GM23338 (cell line): ENCODE results near the gene BRI3BP. TPM values are rescaled to one million over a fixed set of nuclear protein-coding genes. Genes with fewer than 3 reads are reported as not detected.
A peak's percentile ranks its signal among the peaks of the same experiment; 100 is the strongest.

Experiments
- ATAC-seq: fragments of 200-7000 bp; cut with Tn5 transposase; 3 replicates; pipeline ENCODE4 v1.9.1; 2020
- DNase-seq: peaks from one replicate; pipeline ENCODE4 v3.0.0-alpha.2; 2015; ENCODE audit warnings: low spot score
- H2AFZ ChIP-seq: fragments of 200-600 bp; sonication (generic); 2 replicates; pipeline ENCODE4 v1.8.0; 2016; ENCODE audit warnings: antibody characterized with exemption, mild to moderate bottlenecking, moderate library complexity
- H3F3A ChIP-seq: fragments of 200-600 bp; sonication (generic); replicated peaks from 2 replicates; pipeline ENCODE4 v1.8.0; 2017; ENCODE audit warnings: antibody characterized with exemption, mixed run types, low read depth
- H3K27ac ChIP-seq: fragments of 200-600 bp; sonication (generic); 2 replicates; pipeline ENCODE4 v1.6.1; 2016; ENCODE audit warnings: low read depth
- H3K27me3 ChIP-seq: fragments of 200-600 bp; sonication (generic); 2 replicates; pipeline ENCODE4 v1.8.0; 2016; ENCODE audit warnings: mild to moderate bottlenecking, mixed run types, moderate library complexity; ENCODE audit not compliant: insufficient read depth
- H3K36me3 ChIP-seq: fragments of 200-600 bp; sonication (generic); 2 replicates; pipeline ENCODE4 v1.8.0; 2016; ENCODE audit warnings: mild to moderate bottlenecking; ENCODE audit not compliant: insufficient read depth
- H3K4me1 ChIP-seq: fragments of 200-600 bp; sonication (generic); 2 replicates; pipeline ENCODE4 v1.8.0; 2016; ENCODE audit warnings: mild to moderate bottlenecking, moderate library complexity; ENCODE audit not compliant: insufficient read depth
- H3K4me2 ChIP-seq: fragments of 200-600 bp; sonication (generic); 2 replicates; pipeline ENCODE4 v1.7.1; 2017; ENCODE audit warnings: mixed run types
- H3K4me3 ChIP-seq: fragments of 200-600 bp; sonication (generic); 2 replicates; pipeline ENCODE4 v1.6.1; 2016; ENCODE audit warnings: mixed run types
- H3K79me2 ChIP-seq: fragments of 200-600 bp; sonication (generic); replicated peaks from 2 replicates; pipeline ENCODE4 v1.8.0; 2017; ENCODE audit warnings: mild to moderate bottlenecking; ENCODE audit not compliant: insufficient read depth
- H3K9me2 ChIP-seq: fragments of 200-600 bp; sonication (generic); 2 replicates; pipeline ENCODE4 v1.8.0; 2017; ENCODE audit not compliant: insufficient read depth
- H4K20me1 ChIP-seq: fragments of 200-600 bp; sonication (generic); replicated peaks from 2 replicates; pipeline ENCODE4 v1.8.0; 2017; ENCODE audit warnings: mild to moderate bottlenecking; ENCODE audit not compliant: insufficient read depth
- H3K27ac Mint-ChIP-seq: 2 replicates; pipeline ENCODE4 v1.8.0; 2020; ENCODE audit warnings: inconsistent platforms, mild to moderate bottlenecking, moderate library complexity, mixed read lengths
- H3K27me3 Mint-ChIP-seq: 3 replicates; pipeline ENCODE4 v1.8.0; 2022; ENCODE audit warnings: low read depth, mild to moderate bottlenecking, moderate library complexity, mixed read lengths, inconsistent platforms; ENCODE audit not compliant: insufficient read depth, poor library complexity
- H3K36me3 Mint-ChIP-seq: 3 replicates; pipeline ENCODE4 v1.8.0; 2021; ENCODE audit warnings: low read depth, mild to moderate bottlenecking, inconsistent platforms, moderate library complexity, mixed read lengths
- H3K4me1 Mint-ChIP-seq: 3 replicates; pipeline ENCODE4 v1.8.0; 2020; ENCODE audit warnings: mild to moderate bottlenecking, inconsistent platforms, mixed read lengths
- H3K4me3 Mint-ChIP-seq: 3 replicates; pipeline ENCODE4 v1.8.0; 2021; ENCODE audit warnings: moderate library complexity, mild to moderate bottlenecking, inconsistent platforms, mixed read lengths
- H3K9me3 Mint-ChIP-seq: 3 replicates; pipeline ENCODE4 v1.8.0; 2020; ENCODE audit warnings: moderate library complexity, mild to moderate bottlenecking, inconsistent platforms, mixed read lengths
- CREB1 ChIP-seq: fragments of 250-450 bp; sonication (Bioruptor Pico); IDR thresholded peaks from 2 replicates; pipeline ENCODE4 v1.5.0; 2020; ENCODE audit warnings: low read depth, mild to moderate bottlenecking, moderate library complexity
- CTCF ChIP-seq, 2 experiments: fragments of 200-600 bp in 1 of 2; sonication (generic) in 1 of 2; conservative IDR thresholded peaks; 2 replicates each; pipeline versions ENCODE4 v1.5.1 to v1.6.1; 2016 to 2017; ENCODE audit warnings: antibody characterized with exemption in 2 of 2, low read depth in 2 of 2, mild to moderate bottlenecking in 2 of 2, moderate library complexity in 1 of 2
- ETS1 ChIP-seq: IDR thresholded peaks from 2 replicates; pipeline ENCODE4 v1.6.1; 2016; ENCODE audit warnings: antibody characterized with exemption
- EZH2phosphoT487 ChIP-seq: fragments of 200-600 bp; sonication (generic); IDR thresholded peaks from one replicate; pipeline ENCODE4 v1.8.1; 2018; ENCODE audit warnings: antibody characterized with exemption; ENCODE audit not compliant: unreplicated experiment
- JUNB ChIP-seq: IDR thresholded peaks from one replicate; pipeline ENCODE4 v1.6.1; 2016; ENCODE audit warnings: antibody characterized with exemption; ENCODE audit not compliant: unreplicated experiment
- NANOG ChIP-seq: IDR thresholded peaks from 2 replicates; pipeline ENCODE4 v1.6.1; 2016; ENCODE audit warnings: antibody characterized with exemption, borderline replicate concordance
- POLR2AphosphoS5 ChIP-seq: IDR thresholded peaks from 2 replicates; pipeline ENCODE4 v1.6.1; 2016; ENCODE audit warnings: antibody characterized with exemption, low read depth
- REST ChIP-seq: IDR thresholded peaks from one replicate; pipeline ENCODE4 v1.6.1; 2018; ENCODE audit warnings: antibody characterized with exemption; ENCODE audit not compliant: unreplicated experiment
- STAT1 ChIP-seq: IDR thresholded peaks from one replicate; pipeline ENCODE4 v1.6.1; 2016; ENCODE audit warnings: antibody characterized with exemption; ENCODE audit not compliant: unreplicated experiment
- ZNF114 ChIP-seq: fragments of 250-450 bp; sonication (Bioruptor Pico); IDR thresholded peaks from 2 replicates; pipeline ENCODE4 v1.5.0; 2020; ENCODE audit warnings: mild to moderate bottlenecking, moderate library complexity
- ZNF331 ChIP-seq: fragments of 250-450 bp; sonication (Bioruptor Pico); IDR thresholded peaks from 2 replicates; pipeline ENCODE4 v1.5.0; 2020; ENCODE audit warnings: low read depth, mild to moderate bottlenecking, moderate library complexity
- polyA plus RNA-seq: library from polyadenylated mRNA; unstranded; fragments of >200 nt; fragmentation: Nextera tagmentation; extraction: Ambion mirVana; gene quantifications from 2 replicates; pipeline ENCODE4 v1.2.1, GENCODE V29; 2016
- total RNA-seq: library from RNA; depleted of rRNA; stranded (reverse); fragments of >200 nt; shearing (Covaris generic); gene quantifications from 2 replicates; pipeline ENCODE4 v1.2.3, GENCODE V29; 2014

The BRI3BP gene
- total and polyA plus RNA-seq, 2 experiments from 2014 or later = 5.8 to 10.7 TPM

GRCh38 chr12:124949779-124950728 is 43.4 kb upstream of the BRI3BP start:
- Histone ChIP-seq H3K4me1 (no peaks in the 10 kb centered on the region), H3K36me3 (peaks cover 5% of the 10 kb centered on the region; the same call in 1 of the 2 replicates), H3K27me3 (no peaks in the 10 kb centered on the region), H3K4me3 (no peak overlapping the region), H3K27ac (no peak overlapping the region), H2AFZ (no peak overlapping the region), H4K20me1 (peaks cover 4% of the 10 kb centered on the region; the same call in 1 of the 2 replicates), H3F3A (0 out of 2 replicates have a peak, but pooled peaks cover 3% of the 10 kb centered on the region), H3K79me2 (no peaks in the 10 kb centered on the region), H3K9me2 (no peaks in the 10 kb centered on the region), H3K4me2 (no peak overlapping the region)
- Mint-ChIP-seq H3K4me3 (no peak overlapping the region), H3K9me3 (no peaks in the 10 kb centered on the region), H3K4me1 (no peaks in the 10 kb centered on the region), H3K27me3 (peaks cover 5% of the 10 kb centered on the region), H3K27ac (peak overlapping the region; percentile 71), H3K36me3 (peaks cover 51% of the 10 kb centered on the region)
- no peak for ATAC-seq
- no peak for DNase-seq
- TF ChIP-seq CREB1 (CRISPR knock-in tag) (no peak), REST (no peak), NANOG (no peak), STAT1 (no peak), CTCF (conservative IDR thresholded peaks at IDR 0.05; ENCODE audit: low read depth in 2 of 2) (no peak), ZNF114 (CRISPR knock-in tag) (no peak), ZNF331 (CRISPR knock-in tag) (no peak), ETS1 (no peak), EZH2phosphoT487 (no peak), POLR2AphosphoS5 (no peak), JUNB (no peak)
